ENCODE measurements around the gene CMTM2. TPM values are rescaled to one million over a fixed set of nuclear protein-coding genes. Genes with fewer than 3 reads are reported as not detected.
"Not testable (repeated sequence)": the region's sequence is repeated elsewhere in the genome, so short reads cannot be mapped to it uniquely, and the experiment has no call there.

The CMTM2 gene
- total RNA-seq, 1 donor from 2014 or later = 3.1 TPM

GRCh38 chr16:66608241-66609138 lies 29.2 kb downstream of the CMTM2 start:
- peaks cover 39% of the 10 kb centered on the region for H3K36me3 ChIP-seq
- intact Hi-C loops (cut with DNase I) = no loop called here
- DNase-seq (peak; percentile 93), ATAC-seq (peak; percentile 79)
- peaks cover 15% of the 10 kb centered on the region for H3K4me1 ChIP-seq
- no peak overlapping the region for H3K27ac ChIP-seq
- no peaks in the 10 kb centered on the region for H3K27me3 ChIP-seq
- H3K9me3 ChIP-seq = no peaks in the 10 kb centered on the region
- TF ChIP-seq CTCF (IDR thresholded peaks at IDR 0.05) = peak; percentile 89
- H3K4me3 ChIP-seq = no peak overlapping the region

GRCh38 chr16:66609139-66609510 lies 29.9 kb downstream of the CMTM2 start:
- no peaks in the 10 kb centered on the region for H3K9me3 ChIP-seq
- intact Hi-C loops (cut with DNase I) = no loop called here
- DNase-seq (no peak), ATAC-seq (no peak)
- no peaks in the 10 kb centered on the region for H3K27me3 ChIP-seq
- H3K4me1 ChIP-seq = peaks cover 15% of the 10 kb centered on the region
- H3K4me3 ChIP-seq = no peak overlapping the region
- no peak for TF ChIP-seq CTCF (IDR thresholded peaks at IDR 0.05)
- no peak overlapping the region for H3K27ac ChIP-seq
- H3K36me3 ChIP-seq = peaks cover 45% of the 10 kb centered on the region

- ATAC-seq (no peak), DNase-seq (no peak)
- Histone ChIP-seq H3K27me3 (no peaks in the 10 kb centered on the region), H3K36me3 (peaks cover 57% of the 10 kb centered on the region), H3K27ac (no peak overlapping the region), H3K4me1 (peaks cover 15% of the 10 kb centered on the region), H3K9me3 (no peaks in the 10 kb centered on the region), H3K4me3 (no peak overlapping the region)
- no peak for TF ChIP-seq CTCF (IDR thresholded peaks at IDR 0.05)
- intact Hi-C loops (cut with DNase I) = no loop called here
These were observed 31.0 kb downstream of the CMTM2 start for GRCh38 chr16:66610111-66610820.

GRCh38 chr16:66611911-66612310 lies 32.6 kb downstream of the CMTM2 start:
- H3K9me3 ChIP-seq; H3K4me1 ChIP-seq; H3K4me3 ChIP-seq; DNase-seq; ATAC-seq; intact Hi-C loops (cut with DNase I); H3K27me3 ChIP-seq; H3K27ac ChIP-seq: not testable (repeated sequence)
- H3K36me3 ChIP-seq = peaks cover 57% of the 10 kb centered on the region

GRCh38 chr16:66612422-66612821 lies 33.2 kb downstream of the CMTM2 start:
- no peak for DNase-seq
- Histone ChIP-seq H3K9me3 (no peaks in the 10 kb centered on the region), H3K4me3 (no peak overlapping the region), H3K27ac (no peak overlapping the region), H3K27me3 (no peaks in the 10 kb centered on the region), H3K4me1 (peaks cover 9% of the 10 kb centered on the region), H3K36me3 (peaks cover 57% of the 10 kb centered on the region)
- ATAC-seq = no peak
- intact Hi-C loops (cut with DNase I) = no loop called here
- no peak for TF ChIP-seq CTCF (IDR thresholded peaks at IDR 0.05)

GRCh38 chr16:66614161-66614802 lies 35.0 kb downstream of the CMTM2 start:
- Histone ChIP-seq H3K27me3 (no peaks in the 10 kb centered on the region), H3K36me3 (peaks cover 57% of the 10 kb centered on the region)

More at GRCh38 chr16:66614161-66614802, 35.0 kb downstream of the CMTM2 start:
- ATAC-seq (no peak), DNase-seq (no peak)
- TF ChIP-seq CTCF (IDR thresholded peaks at IDR 0.05) = no peak
- no peaks in the 10 kb centered on the region for H3K9me3 ChIP-seq
- H3K4me3 ChIP-seq = no peak overlapping the region
- no peak overlapping the region for H3K27ac ChIP-seq
- intact Hi-C loops (cut with DNase I) = no loop called here
- no peaks in the 10 kb centered on the region for H3K4me1 ChIP-seq
